KOPT-K1 (cell line): ENCODE measurements around the gene TRNP1.
A peak's percentile ranks its signal among the peaks of the same experiment; 100 is the strongest.

Experiments used
- H3K27ac ChIP-seq: fragments of 200-600 bp; sonication (generic); 2 replicates; pipeline ENCODE4 v1.5.1; 2016; ENCODE audit warnings: antibody characterized with exemption, mild to moderate bottlenecking, low read depth, low read length; ENCODE audit not compliant: poor library complexity, severe bottlenecking
- H3K36me3 ChIP-seq: fragments of 200-600 bp; sonication (generic); 2 replicates; pipeline ENCODE4 v1.5.1; 2017; ENCODE audit warnings: antibody characterized with exemption, mild to moderate bottlenecking, low read length, moderate library complexity; ENCODE audit not compliant: insufficient read depth
- H3K9me3 ChIP-seq: fragments of 200-600 bp; sonication (generic); 2 replicates; pipeline ENCODE4 v1.5.1; 2017; ENCODE audit warnings: antibody characterized with exemption, low read length, mild to moderate bottlenecking; ENCODE audit not compliant: insufficient read depth, poor library complexity, severe bottlenecking

Gene TRNP1

DNA sequence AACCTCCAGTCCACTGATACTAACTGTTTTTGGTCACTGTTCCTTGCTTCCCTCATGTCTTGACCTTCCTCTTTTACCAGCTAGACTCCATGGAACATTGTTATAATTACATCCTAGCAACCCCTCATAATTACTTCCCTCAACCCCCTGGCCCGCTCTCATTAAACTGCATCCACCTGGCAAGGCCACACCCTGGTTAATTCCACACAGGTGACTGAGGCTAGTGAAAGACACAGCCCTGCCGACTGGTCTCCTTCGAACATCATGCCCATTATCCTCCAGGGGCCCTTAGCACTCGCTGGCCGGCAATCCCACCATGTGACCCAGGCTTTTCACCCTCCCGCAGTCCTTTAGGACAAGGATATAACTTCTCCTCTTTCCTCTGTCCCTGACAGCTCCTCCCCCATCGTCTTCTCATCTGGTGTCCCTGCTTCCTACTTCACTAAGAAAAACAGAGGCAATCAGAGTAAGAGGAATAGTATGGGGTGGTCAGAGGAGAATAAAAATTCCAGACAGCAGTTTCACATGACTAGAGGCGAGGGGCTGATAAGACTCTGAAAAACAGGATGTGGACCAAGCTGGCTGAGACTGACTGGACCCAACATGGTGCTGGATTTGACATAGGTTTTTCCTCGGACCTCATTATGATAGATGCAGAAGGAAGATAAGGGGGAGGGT lies 28.0 kb downstream of the TRNP1 start:
- Histone ChIP-seq H3K9me3 (no peaks in the 10 kb centered on the region), H3K36me3 (no peaks in the 10 kb centered on the region), H3K27ac (no peak overlapping the region)

- H3K36me3 ChIP-seq = no peaks in the 10 kb centered on the region
- no peak overlapping the region for H3K27ac ChIP-seq
- H3K9me3 ChIP-seq = no peaks in the 10 kb centered on the region
Measured at GRCh38 chr1:27025718-27026117, 32.2 kb downstream of the TRNP1 start.

- no peak overlapping the region for H3K27ac ChIP-seq
- no peaks in the 10 kb centered on the region for H3K36me3 ChIP-seq
- no peaks in the 10 kb centered on the region for H3K9me3 ChIP-seq
Measured at GRCh38 chr1:27026621-27027574, 33.4 kb downstream of the TRNP1 start.

DNA sequence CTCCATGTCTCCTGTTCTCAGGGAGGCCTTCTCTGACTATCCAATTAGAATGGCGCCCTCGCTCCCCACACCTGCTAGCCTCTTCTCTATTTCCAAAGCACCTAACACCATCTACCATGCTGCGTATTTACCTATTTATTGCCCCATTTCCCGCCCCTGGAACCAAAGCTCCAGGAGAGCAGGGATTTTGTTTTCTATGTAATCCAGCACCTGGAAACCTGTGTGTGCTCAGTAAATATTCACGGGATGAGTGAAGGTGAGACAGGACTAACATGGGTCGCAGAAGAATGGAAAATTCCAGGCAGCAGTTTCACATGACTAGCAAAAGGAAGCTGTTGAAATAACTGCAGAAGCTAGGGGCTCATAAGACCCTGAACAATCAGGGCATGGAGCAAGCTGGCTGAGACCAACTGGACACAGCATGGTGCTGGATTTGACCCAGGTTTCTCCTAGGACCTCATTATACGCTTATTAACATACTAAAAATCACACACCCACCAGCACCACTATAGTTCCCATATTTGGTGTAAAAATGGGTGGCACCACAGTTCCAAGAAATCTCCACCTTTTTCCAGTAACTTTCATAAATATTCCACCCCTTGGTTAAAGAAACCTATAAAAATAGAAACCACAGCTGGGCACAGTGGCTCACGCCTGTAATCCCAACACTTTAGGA lies 34.2 kb downstream of the TRNP1 start:
- H3K36me3 ChIP-seq = no peaks in the 10 kb centered on the region
- H3K27ac ChIP-seq = no peak overlapping the region
- H3K9me3 ChIP-seq = no peaks in the 10 kb centered on the region

- no peak overlapping the region for H3K27ac ChIP-seq
Measured at GRCh38 chr1:27029517-27029916, 36.0 kb downstream of the TRNP1 start.

DNA sequence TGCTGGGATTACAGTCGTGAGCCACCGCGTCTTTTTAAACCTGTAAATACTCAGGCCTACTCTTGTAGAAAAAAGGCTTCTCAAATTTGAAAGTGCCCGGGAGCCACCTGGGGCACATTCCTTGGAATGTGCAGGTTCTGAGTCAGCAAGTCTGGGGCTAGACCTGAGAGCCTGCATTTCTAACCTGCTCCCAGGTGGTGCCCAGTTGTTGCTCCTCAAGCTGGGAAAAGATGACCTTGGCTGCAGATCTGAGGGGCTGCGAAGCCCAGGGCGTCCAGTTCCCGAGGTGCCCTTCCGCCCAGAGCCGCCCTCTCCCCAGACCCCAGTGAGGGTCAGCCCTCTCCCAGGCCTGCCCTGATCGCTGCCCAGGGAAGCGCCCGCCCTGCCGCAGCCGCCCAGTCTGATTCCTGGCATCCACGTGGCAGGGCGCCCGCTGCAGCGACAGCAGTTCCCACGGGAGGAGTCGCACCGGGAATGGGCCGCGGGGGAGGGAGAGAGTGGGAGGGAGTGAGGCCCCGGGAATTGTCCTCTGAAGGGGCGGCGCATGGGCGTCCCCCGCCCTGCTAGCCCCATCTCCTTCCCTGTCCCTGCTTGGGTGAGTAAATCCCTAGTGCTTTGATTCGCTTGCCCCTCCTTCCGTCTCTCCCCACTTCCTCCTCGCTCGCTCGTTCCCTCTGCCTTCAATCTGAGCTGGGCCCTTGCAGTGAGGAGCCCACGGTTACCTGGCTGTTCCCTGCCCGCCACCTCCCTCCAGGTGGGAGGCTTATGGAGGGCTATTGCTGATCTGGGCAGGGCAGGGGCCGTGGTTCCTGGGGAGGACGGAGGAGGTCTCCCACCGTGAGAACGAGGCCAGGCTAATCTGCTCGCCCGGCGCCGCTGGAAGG lies 38.0 kb downstream of the TRNP1 start:
- Histone ChIP-seq H3K36me3 (no peaks in the 10 kb centered on the region), H3K27ac (no peak overlapping the region)

More at GRCh38 chr1:27029517-27029916, 36.0 kb downstream of the TRNP1 start:
- no peaks in the 10 kb centered on the region for H3K36me3 ChIP-seq
- H3K9me3 ChIP-seq = no peaks in the 10 kb centered on the region

GRCh38 chr1:27032119-27032461 lies 38.6 kb downstream of the TRNP1 start:
- Histone ChIP-seq H3K27ac (no peak overlapping the region), H3K9me3 (no peaks in the 10 kb centered on the region), H3K36me3 (no peaks in the 10 kb centered on the region)

More for the DNA sequence above, 38.0 kb downstream of the TRNP1 start:
- H3K9me3 ChIP-seq = no peaks in the 10 kb centered on the region

GRCh38 chr1:27033043-27033746 lies 39.7 kb downstream of the TRNP1 start:
- Histone ChIP-seq H3K27ac (no peak overlapping the region), H3K36me3 (no peaks in the 10 kb centered on the region), H3K9me3 (no peaks in the 10 kb centered on the region)

GRCh38 chr1:27035344-27035743 lies 41.9 kb downstream of the TRNP1 start:
- H3K36me3 ChIP-seq = no peaks in the 10 kb centered on the region
- no peaks in the 10 kb centered on the region for H3K9me3 ChIP-seq
- no peak overlapping the region for H3K27ac ChIP-seq

GRCh38 chr1:27036718-27037117 lies 43.2 kb downstream of the TRNP1 start:
- Histone ChIP-seq H3K36me3 (no peaks in the 10 kb centered on the region), H3K27ac (no peak overlapping the region), H3K9me3 (no peaks in the 10 kb centered on the region)

DNA sequence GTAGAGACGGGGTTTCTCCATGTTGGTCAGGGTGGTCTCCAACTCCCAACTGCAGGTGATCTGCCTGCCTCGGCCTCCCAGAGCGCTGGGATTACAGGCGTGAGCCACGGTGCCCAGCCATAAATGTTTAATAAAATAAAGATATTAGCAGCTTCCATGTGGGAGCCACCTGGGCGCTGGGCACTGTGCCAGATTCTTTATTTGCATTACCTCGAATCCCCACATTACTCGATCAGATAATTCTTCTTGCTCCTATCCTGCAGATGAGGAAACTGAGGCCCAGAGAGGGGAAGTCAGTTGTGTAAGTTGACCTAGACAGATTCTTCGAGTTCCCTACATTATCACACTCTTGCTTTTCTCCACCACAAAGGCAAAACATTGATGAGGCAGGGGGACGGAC lies 44.0 kb downstream of the TRNP1 start:
- Histone ChIP-seq H3K36me3 (no peaks in the 10 kb centered on the region), H3K27ac (no peak overlapping the region), H3K9me3 (no peaks in the 10 kb centered on the region)

DNA sequence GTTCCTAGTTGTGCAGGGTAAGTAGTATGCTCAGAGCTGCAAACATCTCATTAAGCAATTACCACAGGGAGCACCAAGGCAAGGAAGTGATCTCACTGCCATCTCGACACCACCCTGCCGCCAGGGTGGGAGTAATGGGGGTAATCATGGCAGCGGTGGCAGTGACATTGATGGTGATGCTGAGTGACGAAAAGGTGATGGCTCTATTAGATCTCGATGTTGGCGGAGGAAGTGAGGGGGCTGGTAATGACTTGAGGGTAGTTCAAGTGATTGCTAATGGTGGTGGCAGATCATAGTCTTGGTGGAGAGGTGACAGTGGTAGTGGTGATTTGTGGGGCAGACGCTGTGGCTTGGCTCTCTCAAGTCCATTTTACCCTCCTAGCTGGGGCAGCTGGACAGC lies 44.5 kb downstream of the TRNP1 start:
- Histone ChIP-seq H3K27ac (no peak overlapping the region), H3K9me3 (no peaks in the 10 kb centered on the region), H3K36me3 (no peaks in the 10 kb centered on the region)

- H3K27ac ChIP-seq = no peak overlapping the region
- H3K9me3 ChIP-seq = no peaks in the 10 kb centered on the region
- H3K36me3 ChIP-seq = no peaks in the 10 kb centered on the region
Measured at GRCh38 chr1:27042670-27043069, 49.2 kb downstream of the TRNP1 start.

- H3K36me3 ChIP-seq = no peaks in the 10 kb centered on the region
- peak overlapping the region; percentile 45 for H3K27ac ChIP-seq
- no peaks in the 10 kb centered on the region for H3K9me3 ChIP-seq
Measured at GRCh38 chr1:27044613-27045151, 51.2 kb downstream of the TRNP1 start.
